Cardiac fibroblast (primary cell): ENCODE data around the gene DDAH1.
A peak's percentile ranks its signal among the peaks of the same experiment; 100 is the strongest.

Source experiments
- DNase-seq, 2 donors: peaks; one replicate each; pipeline versions ENCODE4 v3.0.0 to v3.0.0-alpha.2; 2010; ENCODE audit warnings: low read depth in 2 of 2
- H3K4me3 ChIP-seq, 2 donors: replicated peaks in 1 of 2; 1 replicate in 1 of 2; 2 replicates in 1 of 2; pipeline ENCODE4 v1.5.1; 2011; ENCODE audit warnings: low read depth in 2 of 2, low read length in 2 of 2, mild to moderate bottlenecking in 2 of 2, moderate library complexity in 1 of 2
- TF ChIP-seq, protein P1 (sequence below): IDR thresholded peaks from one replicate; pipeline ENCODE4 v1.5.1; 2011; ENCODE audit warnings: low read depth, mild to moderate bottlenecking, low read length, inconsistent platforms

The DDAH1 gene

DNA sequence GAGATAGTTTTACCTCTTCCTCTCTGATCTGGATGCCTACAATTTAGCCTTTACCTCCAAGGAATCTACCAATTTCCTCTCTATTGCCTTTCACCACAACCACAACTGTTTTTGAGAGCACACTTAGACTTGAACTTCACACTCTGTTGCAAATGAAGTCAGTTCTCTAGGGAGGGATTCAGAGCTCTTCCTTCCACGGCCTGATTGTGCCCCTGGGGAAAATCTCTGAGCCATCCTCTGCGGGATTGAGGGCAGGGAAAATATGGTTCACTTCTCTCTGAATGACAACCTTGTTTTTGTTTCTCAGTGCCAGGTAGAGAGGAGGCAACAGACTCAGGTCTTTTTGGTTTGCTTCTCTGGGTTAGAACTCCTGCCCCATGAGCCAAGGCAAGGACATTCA lies 153.1 kb downstream of the DDAH1 start:
- H3K4me3 ChIP-seq: no peak overlapping the region
- peak in 1 of 2 donors; percentile 68 for DNase-seq
- TF ChIP-seq, protein P1, sequence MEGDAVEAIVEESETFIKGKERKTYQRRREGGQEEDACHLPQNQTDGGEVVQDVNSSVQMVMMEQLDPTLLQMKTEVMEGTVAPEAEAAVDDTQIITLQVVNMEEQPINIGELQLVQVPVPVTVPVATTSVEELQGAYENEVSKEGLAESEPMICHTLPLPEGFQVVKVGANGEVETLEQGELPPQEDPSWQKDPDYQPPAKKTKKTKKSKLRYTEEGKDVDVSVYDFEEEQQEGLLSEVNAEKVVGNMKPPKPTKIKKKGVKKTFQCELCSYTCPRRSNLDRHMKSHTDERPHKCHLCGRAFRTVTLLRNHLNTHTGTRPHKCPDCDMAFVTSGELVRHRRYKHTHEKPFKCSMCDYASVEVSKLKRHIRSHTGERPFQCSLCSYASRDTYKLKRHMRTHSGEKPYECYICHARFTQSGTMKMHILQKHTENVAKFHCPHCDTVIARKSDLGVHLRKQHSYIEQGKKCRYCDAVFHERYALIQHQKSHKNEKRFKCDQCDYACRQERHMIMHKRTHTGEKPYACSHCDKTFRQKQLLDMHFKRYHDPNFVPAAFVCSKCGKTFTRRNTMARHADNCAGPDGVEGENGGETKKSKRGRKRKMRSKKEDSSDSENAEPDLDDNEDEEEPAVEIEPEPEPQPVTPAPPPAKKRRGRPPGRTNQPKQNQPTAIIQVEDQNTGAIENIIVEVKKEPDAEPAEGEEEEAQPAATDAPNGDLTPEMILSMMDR: no peak

DNA sequence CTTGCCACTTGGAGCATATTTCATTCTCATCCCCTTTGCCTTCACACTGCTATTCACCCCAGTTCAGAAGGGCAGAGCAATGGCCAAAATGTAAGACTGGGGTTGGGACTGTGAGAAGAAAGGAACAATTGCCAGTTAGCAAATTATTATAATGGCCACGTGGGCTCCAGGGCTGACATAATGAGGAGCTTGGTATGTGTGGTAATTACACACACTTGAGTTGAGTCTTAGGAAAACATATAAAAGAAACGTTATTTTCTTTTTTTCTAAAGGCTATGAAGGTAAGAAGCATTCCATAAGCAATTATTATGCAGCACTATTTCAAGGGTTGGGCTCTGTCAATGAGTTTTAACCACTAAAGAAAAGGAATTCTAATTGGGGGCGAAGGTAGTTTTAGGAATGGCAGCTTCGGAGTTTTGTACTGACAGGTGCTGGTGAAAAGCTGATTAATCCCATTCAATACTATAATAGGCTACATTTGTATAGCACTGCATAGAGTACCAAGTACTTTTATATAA lies 156.1 kb downstream of the DDAH1 start:
- TF ChIP-seq, protein P1: no peak
- no peak for DNase-seq
- no peak overlapping the region for H3K4me3 ChIP-seq

DNA sequence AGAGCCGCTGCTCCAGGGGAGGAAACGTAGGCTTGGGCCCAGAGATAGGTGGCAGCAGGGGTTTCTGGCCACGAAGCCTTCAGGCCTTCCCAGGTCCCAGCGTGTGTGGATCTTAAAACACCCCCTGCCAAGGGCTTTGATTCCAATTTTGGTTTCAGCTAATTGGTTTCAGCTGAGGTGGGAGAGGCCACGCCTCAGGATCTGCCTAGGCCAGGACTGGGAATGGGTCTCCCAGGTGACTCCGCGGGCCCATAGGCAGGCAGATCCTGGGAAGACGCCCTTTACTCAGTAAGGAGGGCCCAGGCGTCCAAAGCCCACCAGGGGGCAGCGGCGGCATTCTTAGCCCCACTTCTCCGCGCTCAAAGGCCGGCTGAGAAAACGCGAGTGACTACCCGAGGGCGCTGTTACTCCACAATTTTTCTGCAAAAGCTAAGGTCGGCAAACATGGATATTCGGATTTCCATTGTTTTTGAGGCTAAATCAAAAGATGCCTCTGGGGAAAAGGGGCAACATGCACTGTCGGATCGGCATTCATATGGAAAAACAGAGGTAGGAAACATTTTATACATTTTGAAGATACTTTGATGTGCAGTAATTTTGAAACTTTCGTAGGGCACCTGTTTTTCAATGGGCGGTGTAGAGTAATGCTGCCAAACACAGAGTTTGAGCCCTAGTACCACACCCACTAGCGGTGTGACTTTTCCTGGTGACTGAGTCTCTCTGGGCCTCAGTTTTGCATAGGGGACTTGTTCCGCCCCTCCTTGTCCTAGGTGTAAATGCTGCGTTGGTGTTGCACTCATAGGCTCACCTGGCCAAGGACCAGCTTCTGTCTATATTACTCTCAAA lies 156.7 kb downstream of the DDAH1 start:
- H3K4me3 ChIP-seq: no peak overlapping the region
- TF ChIP-seq, protein P1: peak; percentile 99
- peak; percentile 93 for DNase-seq

DNA sequence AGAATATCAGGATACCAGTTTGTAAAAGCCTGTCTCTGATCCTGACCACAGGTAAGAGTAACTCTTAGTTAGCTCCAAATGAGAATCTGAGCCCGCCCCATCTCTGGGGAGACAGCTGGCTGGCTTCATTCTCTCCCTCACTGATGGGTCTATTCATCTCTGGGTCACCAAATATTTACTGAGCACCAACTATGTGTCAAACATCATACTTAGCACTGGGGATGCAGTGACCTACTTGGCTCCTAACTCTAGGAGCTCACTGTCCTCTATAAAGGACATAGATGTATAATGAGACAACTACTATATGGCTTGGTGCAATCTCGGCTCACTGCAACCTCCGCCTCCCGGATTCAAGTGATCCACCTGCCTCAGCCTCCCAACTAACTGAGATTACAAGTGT lies 158.7 kb downstream of the DDAH1 start:
- no peak for DNase-seq
- H3K4me3 ChIP-seq: no peak overlapping the region
- TF ChIP-seq, protein P1: no peak

DNA sequence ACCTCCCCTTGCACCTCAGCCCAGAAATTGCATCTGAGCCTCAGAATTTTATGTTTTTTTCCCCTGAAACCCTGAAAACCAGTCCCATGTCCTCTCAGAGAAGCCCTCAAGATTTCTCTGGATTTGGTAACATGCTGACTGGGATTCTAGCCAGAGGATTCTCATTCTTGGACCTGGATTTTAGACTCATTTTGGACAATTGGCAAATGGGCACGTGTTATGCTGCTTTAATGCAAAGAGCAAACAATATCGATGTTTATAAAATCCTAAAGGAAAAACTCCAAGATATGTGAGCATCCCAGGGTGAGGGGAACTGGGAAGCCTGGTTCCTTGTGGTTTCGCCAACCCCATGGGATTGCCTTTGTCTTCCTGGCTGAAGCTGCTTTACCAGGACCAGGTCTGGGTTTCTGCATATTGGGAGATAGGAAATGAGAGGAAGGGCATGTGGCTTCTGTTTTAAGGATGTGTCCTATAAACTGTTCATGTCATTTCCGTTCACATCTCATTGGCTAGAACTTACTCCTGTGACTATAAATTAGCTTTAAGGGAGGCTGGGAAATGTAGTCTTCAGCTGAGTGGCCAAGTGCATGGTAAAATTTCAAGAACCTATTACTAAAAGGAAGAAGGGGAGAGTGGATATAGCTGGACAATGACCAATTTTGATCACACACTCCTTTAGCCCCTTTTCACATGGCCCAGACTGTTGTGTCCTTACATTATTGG lies 161.4 kb downstream of the DDAH1 start:
- TF ChIP-seq, protein P1: no peak
- no peak for DNase-seq
- H3K4me3 ChIP-seq: no peak overlapping the region

DNA sequence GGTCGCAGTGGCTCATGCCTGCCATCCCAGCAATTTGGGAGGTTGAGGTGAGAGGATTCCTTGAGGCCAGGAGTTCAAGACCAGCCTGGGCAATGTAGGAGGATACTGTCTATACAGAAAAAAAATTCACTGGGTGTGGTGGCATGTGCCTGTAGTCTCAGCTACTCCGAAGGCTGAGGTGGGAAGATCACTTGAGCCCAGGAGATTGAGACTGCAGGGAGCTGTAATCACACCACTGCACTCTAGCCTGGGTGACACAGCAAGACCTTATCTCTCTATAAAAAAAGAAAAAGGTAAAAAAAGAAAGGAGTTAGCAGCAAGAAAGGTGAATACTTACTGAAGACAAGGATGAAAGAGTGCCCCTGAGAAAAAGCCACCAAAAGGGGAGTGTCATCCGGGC lies 164.8 kb downstream of the DDAH1 start:
- DNase-seq: no peak
- no peak overlapping the region for H3K4me3 ChIP-seq
- TF ChIP-seq, protein P1: no peak
